Posterior cingulate gyrus (tissue), 11 donors: Measurements from ENCODE around the gene FANCG.

Experiments used
- DNase-seq, 10 donors: peaks; one replicate each; pipeline versions ENCODE4 v3.0.0 to v3.0.0-alpha.2; 2020 to 2021; ENCODE audit warnings: mixed read lengths in 3 of 10
- intact Hi-C: fragments of 100-400 bp; cut with DNase I; formaldehyde crosslinking; loops from one replicate; pipeline ENCODE4 v1.15.1; 2023

Gene FANCG

GRCh38 chr9:35071814-35072460 lies 7.8 kb downstream of the FANCG start:
- intact Hi-C loops: loop anchor here (1.0 to 10.0 kb wide), 3 partner anchors 8 to 93 kb away; partner anchors contain the start of gene UNC13B
- peak; percentile 47 to 96 (median 72) for DNase-seq

GRCh38 chr9:35070823-35071813 lies 8.6 kb downstream of the FANCG start:
- intact Hi-C loops: loop anchor here (10.0 kb wide), 1 partner anchor 94 kb away; the partner anchor contains the start of gene UNC13B
- DNase-seq: peak in 1 of 10 donors; percentile 8

DNA sequence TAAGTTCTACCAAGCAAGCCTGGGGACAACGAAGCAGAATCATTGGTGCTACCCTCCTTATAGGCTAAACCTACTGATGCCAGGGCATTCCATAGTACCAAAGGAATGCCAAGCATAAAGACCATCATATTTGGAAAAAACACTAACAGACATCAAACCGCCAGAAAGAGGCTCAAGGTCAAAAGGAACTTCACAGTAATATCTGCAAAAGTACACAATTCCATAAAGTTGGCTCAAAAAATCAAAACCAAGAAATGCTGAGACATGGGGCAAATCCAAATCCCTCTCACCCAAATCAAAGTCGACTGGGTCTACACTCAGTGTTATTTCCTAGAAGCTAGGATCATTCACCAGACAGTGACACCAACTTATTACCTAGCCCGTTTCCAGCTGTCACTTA lies 10.7 kb downstream of the FANCG start:
- DNase-seq: no peak
- intact Hi-C loops: no loop called here

GRCh38 chr9:35067056-35067455 lies 12.7 kb downstream of the FANCG start:
- DNase-seq: no peak
- intact Hi-C loops: no loop called here

DNA sequence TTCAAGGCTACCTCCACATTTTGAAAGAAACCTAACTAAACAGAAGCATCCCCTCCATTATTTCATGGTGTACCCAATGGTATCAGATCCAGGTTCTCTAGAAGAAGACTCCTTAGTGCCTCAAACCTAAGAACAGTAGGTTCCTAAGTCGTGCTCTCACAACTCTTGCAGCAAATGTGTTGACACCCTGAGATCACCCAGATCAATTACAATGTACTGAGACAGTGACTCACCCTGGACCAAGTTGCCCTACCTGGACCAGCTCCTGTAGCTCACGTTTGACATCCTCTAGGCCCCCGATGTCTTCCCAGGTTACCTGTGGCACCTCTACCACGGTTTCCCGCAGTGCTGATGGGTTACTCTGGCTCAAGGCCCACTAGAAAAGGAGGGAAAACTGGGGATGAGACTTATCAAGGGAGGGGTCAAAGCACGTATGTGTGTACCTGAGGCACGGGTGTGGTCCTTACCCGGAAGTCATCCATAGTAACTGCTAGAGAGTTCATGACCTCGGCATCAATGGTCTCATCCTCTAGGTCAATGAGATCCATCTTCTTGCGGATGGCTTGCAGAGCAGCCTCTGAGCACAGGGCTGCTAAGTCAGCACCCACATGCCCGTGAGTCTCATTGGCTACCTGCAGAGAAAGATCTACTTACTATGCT lies 19.1 kb downstream of the FANCG start:
- intact Hi-C loops: no loop called here

GRCh38 chr9:35059438-35059837 lies 20.3 kb downstream of the FANCG start:
- intact Hi-C loops: no loop called here
- peak in 1 of 10 donors; percentile 33 for DNase-seq

More for the DNA sequence above, 19.1 kb downstream of the FANCG start:
- DNase-seq: no peak

DNA sequence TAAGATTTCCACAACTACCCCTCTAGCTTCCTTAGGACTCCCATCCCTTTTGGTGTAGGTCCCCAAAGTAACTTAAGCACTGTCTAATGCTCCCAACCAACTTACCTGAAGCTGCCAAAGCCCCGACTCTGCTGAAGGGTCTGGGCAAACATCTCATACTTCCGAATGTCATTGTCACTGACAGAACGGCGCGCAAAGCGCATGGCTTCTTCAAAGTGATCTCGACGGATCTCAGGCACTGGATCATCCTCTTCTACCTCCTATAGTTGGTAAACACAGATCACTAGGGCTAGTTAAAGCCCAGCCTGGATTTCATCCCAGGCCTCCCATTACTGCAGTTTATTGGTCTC lies 22.5 kb downstream of the FANCG start:
- intact Hi-C loops: no loop called here

GRCh38 chr9:35056571-35057270 lies 23.0 kb downstream of the FANCG start:
- intact Hi-C loops: no loop called here
- peak in 1 of 10 donors; percentile 58 for DNase-seq

More for the DNA sequence above, 22.5 kb downstream of the FANCG start:
- DNase-seq: no peak

- no peak for DNase-seq
- intact Hi-C loops: no loop called here
Observed at GRCh38 chr9:35054871-35055644, 24.7 kb downstream of the FANCG start.

GRCh38 chr9:35054185-35054835 lies 25.4 kb downstream of the FANCG start:
- intact Hi-C loops: no loop called here

GRCh38 chr9:35051069-35051967 lies 28.4 kb downstream of the FANCG start:
- intact Hi-C loops: no loop called here
- DNase-seq: peak in 4 of 10 donors; percentile 25 to 81 (median 43)

More at GRCh38 chr9:35054185-35054835, 25.4 kb downstream of the FANCG start:
- no peak for DNase-seq

DNA sequence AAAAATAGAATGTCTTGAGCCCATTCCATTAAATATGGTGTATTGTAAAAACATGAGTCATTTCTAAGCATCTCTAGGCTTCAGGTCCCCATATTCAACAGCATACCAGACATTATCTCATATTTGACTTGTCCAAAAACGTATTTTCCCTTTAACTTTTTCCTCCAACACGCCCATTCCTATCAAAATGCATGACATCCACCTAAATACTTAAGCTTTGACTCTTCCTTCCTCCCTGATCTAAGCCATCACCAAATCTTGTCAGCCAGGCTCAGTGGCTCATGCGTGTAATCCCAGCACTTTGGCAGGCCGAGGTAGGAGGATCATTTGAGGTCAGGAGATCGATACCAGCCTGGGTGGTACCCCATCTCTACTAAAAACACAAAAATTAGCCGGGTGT lies 31.2 kb downstream of the FANCG start:
- no peak for DNase-seq
- intact Hi-C loops: no loop called here

GRCh38 chr9:35044071-35044470 lies 35.7 kb downstream of the FANCG start:
- DNase-seq: no peak
- intact Hi-C loops: no loop called here

DNA sequence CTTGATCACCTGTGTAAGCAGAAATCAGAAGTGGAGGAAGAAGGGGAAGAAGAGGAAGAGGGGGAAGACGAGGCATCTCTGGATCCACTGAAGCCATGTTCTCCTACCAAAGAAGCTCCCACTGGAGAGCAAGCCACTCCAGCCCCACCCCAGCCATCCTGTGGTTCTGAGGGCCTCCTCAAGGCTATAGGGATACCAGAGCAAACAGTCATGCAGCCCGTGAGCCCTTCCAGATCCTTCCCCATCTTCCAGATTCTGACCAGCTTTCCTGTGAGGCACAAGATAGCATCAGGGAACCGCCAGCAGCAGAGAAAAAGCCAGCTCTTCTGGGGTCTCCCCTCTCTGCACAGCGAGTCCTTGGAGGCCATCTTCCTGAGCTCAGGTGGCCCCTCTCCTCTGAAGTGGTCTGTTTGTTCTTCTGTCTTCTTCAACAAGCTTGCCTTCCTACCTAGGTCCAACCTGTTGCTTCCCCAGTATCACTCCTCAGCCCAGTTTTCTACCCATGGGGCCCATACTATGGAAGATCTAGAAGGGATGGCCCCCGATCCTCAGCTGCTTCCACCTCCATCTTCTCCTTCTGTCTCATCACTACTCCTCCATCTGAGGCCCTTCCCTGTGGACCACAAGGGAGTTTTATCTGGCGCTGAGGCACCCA lies 36.7 kb downstream of the FANCG start:
- peak in 1 of 10 donors; percentile 34 for DNase-seq
- intact Hi-C loops: no loop called here

DNA sequence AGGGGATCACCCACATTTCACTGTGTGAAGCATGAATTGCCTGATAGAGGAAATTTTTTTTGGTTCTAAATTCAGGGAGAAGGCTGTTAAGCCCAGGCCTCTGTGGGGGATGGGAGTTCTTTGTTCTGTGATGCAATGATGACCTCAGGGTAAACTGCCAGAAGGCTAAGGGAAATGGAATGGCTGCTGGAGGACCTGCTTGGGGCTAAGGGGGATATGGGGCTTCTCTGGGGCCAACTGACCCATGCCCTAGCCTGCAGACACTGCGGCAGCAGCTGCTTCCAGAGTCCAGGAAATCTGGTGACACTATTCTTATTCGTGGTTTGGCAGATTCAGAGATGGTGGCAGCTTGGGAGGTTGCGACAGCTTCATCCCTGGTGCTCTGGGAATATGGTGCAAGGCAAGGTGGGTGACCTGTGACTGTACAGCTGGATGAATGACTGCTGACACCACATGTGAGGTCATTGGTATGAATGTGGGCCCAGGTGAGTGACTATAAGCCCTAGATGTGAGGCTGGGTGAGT lies 37.6 kb downstream of the FANCG start:
- intact Hi-C loops: no loop called here
- no peak for DNase-seq

DNA sequence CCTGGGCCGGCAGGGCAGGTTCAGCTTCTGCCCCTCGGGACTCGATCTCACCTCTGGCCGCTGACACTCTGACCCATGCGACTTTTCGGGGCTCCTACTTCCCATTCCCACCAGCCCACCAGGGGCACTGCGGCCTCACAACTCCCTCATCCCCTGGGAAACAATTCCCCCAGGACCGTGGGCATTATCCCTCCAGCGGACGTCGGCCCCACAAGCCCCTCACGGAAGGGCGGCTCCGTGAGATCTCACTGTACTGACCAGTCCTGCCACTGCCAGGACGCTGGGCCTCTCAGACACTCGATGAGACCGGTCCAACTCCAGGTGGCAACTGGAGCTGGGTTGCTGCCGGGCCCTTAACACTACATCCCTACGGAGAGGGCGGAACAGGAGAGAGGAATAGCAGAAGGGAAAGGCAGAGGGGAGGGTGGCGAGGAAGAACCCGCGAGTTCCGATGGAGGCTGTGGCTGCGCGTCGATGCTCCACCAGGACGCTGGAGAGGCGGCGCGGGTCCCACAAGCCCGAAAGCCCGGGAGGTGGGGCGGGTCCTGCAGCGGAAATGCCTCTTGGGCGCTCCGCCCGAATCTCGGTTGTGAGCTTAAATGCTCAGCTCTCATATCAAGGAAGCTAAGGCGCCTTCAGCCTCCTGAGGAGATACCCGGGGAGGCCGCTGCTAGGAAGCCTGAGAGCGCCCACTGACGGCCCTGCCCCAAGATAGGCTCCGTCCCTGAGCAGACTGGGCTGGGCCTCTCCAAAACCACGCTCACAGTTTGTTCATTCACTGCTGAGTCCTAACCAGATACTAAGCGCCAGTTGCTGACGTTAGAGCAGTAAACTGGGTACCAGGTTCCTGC lies 43.7 kb downstream of the FANCG start:
- peak in 3 of 10 donors; percentile 71 to 83 (median 73) for DNase-seq
- intact Hi-C loops: no loop called here
